Left lung (tissue), 14 donors: Measurements from ENCODE around the gene MYOZ3. TPM values are rescaled to one million over a fixed set of nuclear protein-coding genes. Genes with fewer than 3 reads are reported as not detected.

ENCODE experiments used
- ATAC-seq: fragments of 200-7000 bp; cut with Tn5 transposase; one replicate; pipeline ENCODE4 v1.9.1; 2020; ENCODE audit warnings: moderate library complexity
- DNase-seq, 4 donors: peaks; one replicate each; pipeline ENCODE4 v3.0.0-alpha.2; 2013 to 2020
- H3K27ac ChIP-seq, 2 donors: fragments of 200-600 bp; sonication (generic) in 1 of 2; one replicate each; pipeline versions ENCODE4 v1.5.0 to v1.8.0; 2020 to 2021
- H3K27me3 ChIP-seq, 2 donors: fragments of 200-600 bp; sonication (generic) in 1 of 2; one replicate each; pipeline versions ENCODE4 v1.5.0 to v1.8.0; 2020 to 2021
- H3K36me3 ChIP-seq, 2 donors: fragments of 200-600 bp; sonication (generic) in 1 of 2; one replicate each; pipeline versions ENCODE4 v1.5.0 to v1.8.0; 2020 to 2021
- H3K4me1 ChIP-seq, 2 donors: fragments of 200-600 bp; one replicate each; pipeline ENCODE4 v1.8.0; 2021
- H3K4me3 ChIP-seq, 2 donors: fragments of 200-600 bp; sonication (generic) in 1 of 2; one replicate each; pipeline versions ENCODE4 v1.5.0 to v1.8.0; 2020 to 2021; ENCODE audit warnings: mild to moderate bottlenecking in 1 of 2
- H3K9me3 ChIP-seq, 2 donors: fragments of 200-600 bp; sonication (generic) in 1 of 2; one replicate each; pipeline versions ENCODE4 v1.5.0 to v1.8.0; 2020 to 2021
- CTCF ChIP-seq, 2 donors: fragments of 200-600 bp; sonication (generic) in 1 of 2; IDR thresholded peaks; one replicate each; pipeline versions ENCODE4 v1.5.0 to v1.8.0; 2021; ENCODE audit warnings: antibody characterized with exemption in 2 of 2
- intact Hi-C, 2 donors: fragments of 100-400 bp; cut with DNase I; formaldehyde crosslinking; loops; one replicate each; pipeline versions ENCODE4 v1.11.2 to v1.14.2; 2022
- long read RNA-seq, 12 donors: library from polyadenylated mRNA in 2 of 12; unstranded in 2 of 12; transcript quantifications; one replicate each; pipeline ENCODE4 v2.0.0 and lab custom pipeline, GENCODE V29; 2019 to 2026
- polyA plus RNA-seq, 6 donors: library from polyadenylated mRNA; unstranded; fragments of 120-200 nt; gene quantifications; one replicate each; pipeline ENCODE4 v1.2.1, GENCODE V29; 2013; ENCODE audit not compliant: insufficient read length in 6 of 6
- total RNA-seq, 2 donors: library from RNA; stranded (reverse); fragmentation: NEBNext Ultra II Directional; extraction: Animal tissue kit (Norgen Biotek cat#: 25700); gene quantifications; one replicate each; pipeline ENCODE4 v1.2.1, GENCODE V29; 2021
- donor health status: DM: no; HTN: yes; CAD: no.
- donor health status: DM: no; HTN: no; CAD: no.

Gene MYOZ3
- total RNA-seq (1 to 10 TPM in 1 of 2 donors, under 1 TPM in 1; 0.79 to 3.1 TPM), polyA plus RNA-seq (10 to 100 TPM; 10.6 to 13.1 (median 11.4) TPM)
- long read RNA-seq, donor 1, transcript MYOZ3-205 (2 exons, 605 nt): major isoform, 5 of 7 reads
- long read RNA-seq, donor 1, partial matches to known transcripts: 0 of 7 reads
- long read RNA-seq, donor 1, other reads (novel, unspliced or antisense): 0 of 7 reads
- long read RNA-seq, donor 2, partial matches to known transcripts: 0 of 2 reads
- long read RNA-seq, donor 2, other reads (novel, unspliced or antisense): 0 of 2 reads
- long read RNA-seq, donor 3, partial matches to known transcripts: 0 of 2 reads
- long read RNA-seq, donor 3, other reads (novel, unspliced or antisense): 0 of 2 reads
- long read RNA-seq, donor 4: 0 reads
- long read RNA-seq, donor 5, partial matches to known transcripts: 0 of 2 reads
- long read RNA-seq, donor 5, other reads (novel, unspliced or antisense): 0 of 2 reads
- long read RNA-seq, donor 6, partial matches to known transcripts: 0 of 1 reads
- long read RNA-seq, donor 6, other reads (novel, unspliced or antisense): 0 of 1 reads
- long read RNA-seq, donor 7, partial matches to known transcripts: 0 of 2 reads
- long read RNA-seq, donor 7, other reads (novel, unspliced or antisense): 0 of 2 reads
- long read RNA-seq, donor 8, partial matches to known transcripts: 0 of 1 reads
- long read RNA-seq, donor 8, other reads (novel, unspliced or antisense): 0 of 1 reads
- long read RNA-seq, donor 9: 0 reads
- long read RNA-seq, donor 10: 0 reads
- long read RNA-seq, donor 11, partial matches to known transcripts: 21 of 23 reads
- long read RNA-seq, donor 11, other reads (novel, unspliced or antisense): 0 of 23 reads
- long read RNA-seq, donor 12, partial matches to known transcripts: 0 of 5 reads
- long read RNA-seq, donor 12, other reads (novel, unspliced or antisense): 0 of 5 reads

- Histone ChIP-seq H3K27me3 (no peaks in the 10 kb centered on the region), H3K36me3 (no peaks in the 10 kb centered on the region), H3K27ac (no peak within 1 kb of the TSS), H3K9me3 (no peaks in the 10 kb centered on the region), H3K4me3 (no peak within 1 kb of the TSS), H3K4me1 (peaks cover 4% of the 10 kb centered on the region in 2 donors)
- DNase-seq (no peak), ATAC-seq (no peak)
- no peak for TF ChIP-seq CTCF (IDR thresholded peaks at IDR 0.05)
- intact Hi-C loops: loop anchor here in 1 of 2 donors (5.0 kb wide), 1 partner anchor 99 kb away; no protein-coding TSS in a partner anchor
These were observed at the start of gene MYOZ3 for GRCh38 chr5:150661086-150661485. Gene MYOZ3 (plus strand): TSS chr5:150661251. CDS start chr5:150662942, 1,691 bp downstream.

GRCh38 chr5:150612405-150612804 lies 48.6 kb upstream of the MYOZ3 start:
- no peak for TF ChIP-seq CTCF (IDR thresholded peaks at IDR 0.05)
- Histone ChIP-seq H3K36me3 (no peaks in the 10 kb centered on the region), H3K27ac (peak overlapping the region in 1 of 2 donors; percentile 21), H3K4me1 (peaks cover 36 to 55% of the 10 kb centered on the region in 2 donors), H3K27me3 (no peaks in the 10 kb centered on the region), H3K4me3 (no peak overlapping the region), H3K9me3 (no peaks in the 10 kb centered on the region)
- DNase-seq (no peak), ATAC-seq (no peak)
- intact Hi-C loops: no loop called here

- H3K36me3 ChIP-seq: no peaks in the 10 kb centered on the region
- H3K27ac ChIP-seq: no peak overlapping the region
- no peak for TF ChIP-seq CTCF (IDR thresholded peaks at IDR 0.05)
- no peaks in the 10 kb centered on the region for H3K27me3 ChIP-seq
- no peak for ATAC-seq
- peaks cover 36 to 62% of the 10 kb centered on the region in 2 donors for H3K4me1 ChIP-seq
- no peak overlapping the region for H3K4me3 ChIP-seq
- no peaks in the 10 kb centered on the region for H3K9me3 ChIP-seq
- DNase-seq: no peak
- intact Hi-C loops: no loop called here
These were observed 48.0 kb upstream of the MYOZ3 start for GRCh38 chr5:150612905-150613670.

- Histone ChIP-seq H3K27ac (no peak overlapping the region), H3K36me3 (no peaks in the 10 kb centered on the region), H3K4me3 (no peak overlapping the region), H3K27me3 (no peaks in the 10 kb centered on the region), H3K4me1 (peaks cover 43 to 72% of the 10 kb centered on the region in 2 donors), H3K9me3 (no peaks in the 10 kb centered on the region)
- TF ChIP-seq CTCF (IDR thresholded peaks at IDR 0.05): no peak
- no peak for ATAC-seq
- no peak for DNase-seq
- intact Hi-C loops: no loop called here
These were observed 46.9 kb upstream of the MYOZ3 start for GRCh38 chr5:150613991-150614660.
